GM06990 (cell line): ENCODE data around the gene RXRA.

Source experiments
- DNase-seq: peaks from one replicate; pipeline ENCODE4 v3.0.0-alpha.2; 2011; ENCODE audit not compliant: insufficient read length; ENCODE audit errors: extremely low read depth
- H3K27me3 ChIP-seq: replicated peaks from 2 replicates; pipeline ENCODE4 v1.6.0; 2011; ENCODE audit warnings: low read length; ENCODE audit not compliant: control insufficient read depth, insufficient read depth
- H3K36me3 ChIP-seq: 2 replicates; pipeline ENCODE4 v1.5.1; 2011; ENCODE audit warnings: low read length; ENCODE audit not compliant: control insufficient read depth, insufficient read depth
- H3K4me3 ChIP-seq: replicated peaks from 2 replicates; pipeline ENCODE4 v1.5.1; 2011; ENCODE audit warnings: low read depth, mild to moderate bottlenecking, control low read depth, low read length
- TF ChIP-seq, protein P1 (sequence below): IDR thresholded peaks from 2 replicates; pipeline ENCODE4 v1.5.1; 2011; ENCODE audit warnings: low read length, control low read depth, mild to moderate bottlenecking, inconsistent platforms; ENCODE audit not compliant: insufficient read depth, poor library complexity, severe bottlenecking

RXRA gene

DNA sequence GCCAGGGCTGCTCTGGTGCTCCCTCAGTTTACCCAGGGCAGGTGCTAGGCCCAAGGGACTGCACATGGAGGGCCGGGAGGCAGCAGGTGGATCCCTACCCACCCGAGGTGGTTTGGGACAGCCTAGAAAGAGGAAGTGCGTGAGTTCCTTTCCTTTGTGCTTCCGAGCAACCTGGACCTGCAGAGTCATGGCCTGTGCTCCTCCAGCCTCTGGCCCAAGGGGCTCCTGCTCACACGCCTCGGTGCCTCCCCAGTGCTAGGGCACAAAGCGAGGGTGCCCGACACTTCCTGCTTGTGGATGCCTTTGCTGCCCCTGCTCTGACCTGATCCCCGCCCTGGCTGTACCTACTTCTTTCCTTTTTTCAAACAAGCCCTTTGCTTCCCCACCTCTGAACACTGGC lies 79.3 kb downstream of the RXRA start:
- peak; percentile 47 for DNase-seq
- Histone ChIP-seq H3K4me3 (no peak overlapping the region), H3K36me3 (peaks cover 31% of the 10 kb centered on the region), H3K27me3 (no peaks in the 10 kb centered on the region)
- TF ChIP-seq, protein P1, sequence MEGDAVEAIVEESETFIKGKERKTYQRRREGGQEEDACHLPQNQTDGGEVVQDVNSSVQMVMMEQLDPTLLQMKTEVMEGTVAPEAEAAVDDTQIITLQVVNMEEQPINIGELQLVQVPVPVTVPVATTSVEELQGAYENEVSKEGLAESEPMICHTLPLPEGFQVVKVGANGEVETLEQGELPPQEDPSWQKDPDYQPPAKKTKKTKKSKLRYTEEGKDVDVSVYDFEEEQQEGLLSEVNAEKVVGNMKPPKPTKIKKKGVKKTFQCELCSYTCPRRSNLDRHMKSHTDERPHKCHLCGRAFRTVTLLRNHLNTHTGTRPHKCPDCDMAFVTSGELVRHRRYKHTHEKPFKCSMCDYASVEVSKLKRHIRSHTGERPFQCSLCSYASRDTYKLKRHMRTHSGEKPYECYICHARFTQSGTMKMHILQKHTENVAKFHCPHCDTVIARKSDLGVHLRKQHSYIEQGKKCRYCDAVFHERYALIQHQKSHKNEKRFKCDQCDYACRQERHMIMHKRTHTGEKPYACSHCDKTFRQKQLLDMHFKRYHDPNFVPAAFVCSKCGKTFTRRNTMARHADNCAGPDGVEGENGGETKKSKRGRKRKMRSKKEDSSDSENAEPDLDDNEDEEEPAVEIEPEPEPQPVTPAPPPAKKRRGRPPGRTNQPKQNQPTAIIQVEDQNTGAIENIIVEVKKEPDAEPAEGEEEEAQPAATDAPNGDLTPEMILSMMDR = no peak

DNA sequence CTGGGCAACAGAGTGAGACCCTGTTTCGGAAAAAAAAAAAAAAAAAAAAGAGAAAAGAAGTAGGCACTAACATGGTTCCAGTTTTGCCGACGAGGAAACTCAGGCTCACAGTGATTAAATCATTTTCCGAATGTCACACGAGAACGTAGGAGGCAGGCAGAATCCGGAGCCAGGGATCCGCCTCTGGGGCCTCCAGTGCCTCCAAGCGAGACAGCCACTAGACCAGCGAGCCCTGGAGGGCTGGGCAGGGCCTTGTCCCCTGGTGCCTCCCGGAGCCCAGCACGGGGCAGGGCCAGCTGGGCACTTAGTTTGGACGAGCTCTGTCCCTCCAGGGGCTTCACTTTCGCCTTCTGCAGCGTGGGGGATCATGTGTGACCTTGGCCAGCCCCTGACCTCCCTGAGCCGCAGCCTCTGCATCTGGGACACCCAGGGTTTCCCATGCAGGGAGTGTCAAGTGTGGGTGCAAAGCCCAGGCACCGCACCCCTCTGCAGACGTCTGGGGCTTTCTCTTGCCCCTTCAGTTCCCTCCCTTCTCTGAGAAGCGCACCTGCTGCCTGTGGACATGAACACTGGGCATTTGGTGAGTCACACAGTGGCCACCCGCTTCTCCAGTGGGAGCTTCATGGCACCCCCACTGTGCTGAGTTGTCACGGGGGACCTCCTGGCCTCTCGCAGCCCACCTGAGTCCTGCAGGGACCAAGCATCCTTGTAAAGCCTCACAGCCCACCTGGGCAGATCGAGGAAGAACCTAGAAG lies 80.3 kb downstream of the RXRA start:
- TF ChIP-seq, protein P1 = no peak
- DNase-seq = no peak
- peak overlapping the region; percentile 43 for H3K4me3 ChIP-seq

DNA sequence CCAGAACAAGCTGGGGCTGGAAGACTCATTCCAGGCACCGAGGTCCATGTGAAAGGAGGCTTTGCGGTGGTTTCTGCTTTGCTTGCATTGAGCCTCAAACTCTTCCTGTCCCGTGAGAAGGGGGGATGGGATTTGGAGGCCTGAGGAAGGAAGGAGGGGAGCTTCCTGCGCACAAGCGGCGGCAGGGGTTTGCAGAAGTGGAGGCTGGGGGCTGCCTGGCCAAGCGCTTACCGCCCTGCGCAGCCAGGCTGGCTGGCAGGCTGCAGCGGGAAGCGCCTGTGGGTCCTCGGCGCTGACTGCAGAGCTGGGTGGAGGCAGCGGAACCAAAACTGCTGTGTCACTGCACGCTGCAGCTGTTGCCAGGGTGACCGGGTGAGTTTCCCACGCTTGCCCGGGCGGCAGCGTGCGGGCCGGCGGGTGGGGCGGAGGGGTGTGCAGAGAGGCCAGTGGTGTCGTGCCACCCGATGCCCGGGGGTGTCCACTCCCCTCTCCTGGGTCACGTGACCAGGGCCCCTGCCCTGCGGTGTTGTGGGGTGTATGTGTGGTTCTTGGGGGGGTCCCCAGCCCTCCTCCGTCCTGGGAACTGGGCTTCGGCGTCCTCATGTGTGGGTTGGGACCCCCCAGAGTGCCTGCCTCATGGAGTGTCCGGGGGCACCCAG lies 81.0 kb downstream of the RXRA start:
- TF ChIP-seq, protein P1 = no peak
- Histone ChIP-seq H3K27me3 (no peaks in the 10 kb centered on the region), H3K4me3 (peak overlapping the region; percentile 43), H3K36me3 (peaks cover 34% of the 10 kb centered on the region)
- DNase-seq = peak; percentile 87

More for the DNA sequence above, 80.3 kb downstream of the RXRA start:
- H3K36me3 ChIP-seq = peaks cover 36% of the 10 kb centered on the region
- H3K27me3 ChIP-seq = no peaks in the 10 kb centered on the region

DNA sequence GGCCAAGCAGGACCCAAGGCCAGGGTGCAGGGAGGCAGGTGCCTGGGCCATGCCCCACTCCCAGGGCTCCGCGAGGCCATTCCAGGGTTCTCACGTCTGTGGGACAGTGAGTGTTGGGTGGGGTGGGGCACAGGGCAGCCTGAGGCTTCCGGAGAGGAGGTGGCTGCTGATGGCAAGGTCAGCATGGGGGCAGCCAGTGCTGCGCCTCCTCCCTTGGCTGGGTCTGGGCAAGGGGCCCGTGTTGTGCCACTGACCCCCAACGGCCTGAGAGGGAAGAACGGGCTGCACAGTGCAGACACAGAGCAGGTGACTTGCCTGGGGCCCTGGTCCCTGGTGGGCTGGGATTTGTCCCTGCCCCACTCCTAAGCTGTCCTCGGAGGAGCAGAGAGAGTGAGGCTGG lies 82.1 kb downstream of the RXRA start:
- peaks cover 39% of the 10 kb centered on the region for H3K36me3 ChIP-seq
- no peaks in the 10 kb centered on the region for H3K27me3 ChIP-seq
- TF ChIP-seq, protein P1 = no peak
- DNase-seq = no peak
- H3K4me3 ChIP-seq = no peak overlapping the region

DNA sequence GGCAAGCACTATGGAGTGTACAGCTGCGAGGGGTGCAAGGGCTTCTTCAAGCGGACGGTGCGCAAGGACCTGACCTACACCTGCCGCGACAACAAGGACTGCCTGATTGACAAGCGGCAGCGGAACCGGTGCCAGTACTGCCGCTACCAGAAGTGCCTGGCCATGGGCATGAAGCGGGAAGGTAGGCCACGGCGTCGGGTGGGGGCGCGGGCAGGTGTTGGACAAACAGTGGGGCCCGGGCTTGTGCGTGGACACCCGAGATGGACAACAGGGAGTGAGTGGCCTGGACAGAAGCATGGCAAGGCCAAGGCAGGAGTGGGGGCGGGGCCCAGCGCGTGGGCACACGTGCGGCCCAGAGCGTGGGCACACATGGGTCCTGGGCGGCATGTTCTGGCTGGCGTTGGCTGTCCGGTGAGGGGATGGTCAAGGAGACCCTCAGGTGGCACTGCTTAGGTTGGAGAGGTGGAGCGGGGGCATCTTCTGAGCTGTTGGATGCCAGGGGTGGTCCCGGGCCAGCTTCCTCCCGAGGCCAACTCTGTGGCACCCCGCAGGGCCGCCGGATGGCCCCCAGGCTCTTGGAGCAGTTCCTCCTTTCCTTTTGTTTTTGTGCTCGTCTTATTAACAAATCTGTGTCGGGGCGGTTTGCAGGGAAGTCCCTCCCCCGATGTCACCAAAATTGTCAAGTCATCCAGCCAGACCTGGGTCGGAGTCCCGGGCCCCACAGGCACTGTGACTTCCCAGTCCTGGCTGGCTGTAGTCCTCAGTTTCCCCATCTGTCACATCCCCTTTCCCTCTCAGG lies 82.9 kb downstream of the RXRA start:
- no peak for DNase-seq
- Histone ChIP-seq H3K27me3 (no peaks in the 10 kb centered on the region), H3K4me3 (no peak overlapping the region), H3K36me3 (peaks cover 41% of the 10 kb centered on the region)
- TF ChIP-seq, protein P1 = no peak
